Osteoblast (primary cell): Measurements from ENCODE around the gene PARVG. TPM values are rescaled to one million over a fixed set of nuclear protein-coding genes. Genes with fewer than 3 reads are reported as not detected.

Experiments used
- DNase-seq: peaks from one replicate; pipeline ENCODE4 v3.0.0; 2011; ENCODE audit warnings: low spot score, mixed read lengths; ENCODE audit not compliant: insufficient read length; ENCODE audit errors: missing footprints
- H2AFZ ChIP-seq: 2 replicates; pipeline ENCODE4 v1.6.0; 2011; ENCODE audit warnings: mild to moderate bottlenecking, low read length
- H3K27ac ChIP-seq: 2 replicates; pipeline ENCODE4 v1.5.1; 2011; ENCODE audit warnings: mild to moderate bottlenecking, low read depth, low read length, moderate library complexity
- H3K27me3 ChIP-seq: 2 replicates; pipeline ENCODE4 v1.6.0; 2012; ENCODE audit warnings: mild to moderate bottlenecking, control low read depth, inconsistent platforms, low read length, moderate library complexity; ENCODE audit not compliant: insufficient read depth
- H3K36me3 ChIP-seq: 2 replicates; pipeline ENCODE4 v1.5.1; 2011; ENCODE audit warnings: mild to moderate bottlenecking, low read length, control low read depth, moderate library complexity; ENCODE audit not compliant: insufficient read depth
- H3K4me1 ChIP-seq: 2 replicates; pipeline ENCODE4 v1.5.1; 2011; ENCODE audit warnings: mild to moderate bottlenecking, low read length, control low read depth, moderate library complexity; ENCODE audit not compliant: insufficient read depth
- H3K4me2 ChIP-seq: 2 replicates; pipeline ENCODE4 v1.6.0; 2011; ENCODE audit warnings: mild to moderate bottlenecking, low read length; ENCODE audit not compliant: insufficient read depth
- H3K4me3 ChIP-seq: fragments of 200-600 bp; sonication (generic); 3 replicates; pipeline ENCODE4 v1.5.1; 2012; ENCODE audit warnings: mild to moderate bottlenecking, low read length, inconsistent platforms; ENCODE audit not compliant: insufficient read depth
- H3K79me2 ChIP-seq: 2 replicates; pipeline ENCODE4 v1.6.0; 2012; ENCODE audit warnings: mild to moderate bottlenecking, low read length, control low read depth, inconsistent platforms; ENCODE audit not compliant: insufficient read depth
- H3K9me3 ChIP-seq: 2 replicates; pipeline ENCODE4 v1.5.1; 2011; ENCODE audit warnings: low read depth, low read length, control low read depth
- H4K20me1 ChIP-seq: 2 replicates; pipeline ENCODE4 v1.6.0; 2012; ENCODE audit warnings: mild to moderate bottlenecking, low read length, control low read depth; ENCODE audit not compliant: insufficient read depth
- CTCF ChIP-seq: IDR thresholded peaks from 2 replicates; pipeline ENCODE4 v1.5.1; 2011; ENCODE audit warnings: mild to moderate bottlenecking, low read depth, low read length, moderate library complexity; ENCODE audit errors: extremely low read depth
- total RNA-seq: library from RNA; depleted of rRNA; stranded (reverse); fragments of >200 nt; gene quantifications from 2 replicates; pipeline ENCODE4 v1.2.3, GENCODE V29; 2012

The PARVG gene
- total RNA-seq, 1 donor: 1.1 TPM

GRCh38 chr22:44204739-44205515, 24.2 kb downstream of the PARVG start:
- no peaks in the 10 kb centered on the region for H4K20me1 ChIP-seq
- no peak overlapping the region for H2AFZ ChIP-seq
- H3K36me3 ChIP-seq: no peaks in the 10 kb centered on the region
- no peaks in the 10 kb centered on the region for H3K79me2 ChIP-seq
- H3K4me2 ChIP-seq: no peak overlapping the region
- peaks cover 15% of the 10 kb centered on the region for H3K4me1 ChIP-seq
- H3K4me3 ChIP-seq: no peak overlapping the region
- no peak overlapping the region for H3K27ac ChIP-seq
- H3K27me3 ChIP-seq: no peaks in the 10 kb centered on the region
- DNase-seq: peak; percentile 74
- no peak for TF ChIP-seq CTCF
- H3K9me3 ChIP-seq: no peaks in the 10 kb centered on the region

DNA sequence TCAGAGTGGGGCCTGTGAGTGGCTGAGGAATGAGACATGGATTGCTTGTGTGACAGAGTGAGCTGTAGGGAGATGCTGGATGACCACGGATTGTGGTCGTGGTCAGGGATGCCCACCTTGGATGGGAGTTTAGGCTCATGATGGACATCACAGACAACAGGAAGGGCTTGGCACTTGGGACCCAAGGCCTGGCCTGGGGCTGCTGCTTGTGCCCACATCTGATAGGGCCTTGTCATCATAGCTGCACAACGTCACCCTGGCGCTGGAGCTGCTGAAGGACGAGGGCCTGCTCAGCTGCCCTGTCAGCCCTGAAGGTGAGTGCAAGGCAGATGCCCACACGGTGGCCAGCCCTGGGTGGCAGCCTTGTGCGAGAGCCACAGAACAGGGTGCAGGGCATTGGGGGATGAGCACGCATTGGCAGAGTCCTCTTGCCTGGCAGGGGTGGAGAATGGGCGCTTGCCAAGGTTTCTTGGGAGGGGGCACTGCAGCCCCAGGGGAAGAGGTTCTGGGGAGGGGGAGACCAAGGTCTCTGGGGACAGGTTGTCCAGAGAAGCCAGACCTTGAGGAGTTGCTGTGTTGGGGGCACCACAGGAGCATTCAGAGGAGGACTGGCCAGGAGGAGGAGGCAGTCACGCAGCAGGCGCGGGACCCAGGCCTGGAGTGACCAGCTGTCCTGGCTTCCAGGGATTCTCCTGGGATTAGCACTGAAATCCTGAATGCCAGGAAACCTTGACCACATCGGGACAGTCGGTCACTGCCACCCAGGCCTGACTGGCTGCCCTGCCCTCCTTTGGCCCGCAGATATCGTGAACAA, 25.0 kb downstream of the PARVG start:
- no peak overlapping the region for H3K4me3 ChIP-seq
- H3K79me2 ChIP-seq: no peaks in the 10 kb centered on the region
- peaks cover 15% of the 10 kb centered on the region for H3K4me1 ChIP-seq
- no peaks in the 10 kb centered on the region for H3K27me3 ChIP-seq
- no peaks in the 10 kb centered on the region for H3K36me3 ChIP-seq
- no peaks in the 10 kb centered on the region for H4K20me1 ChIP-seq
- H3K27ac ChIP-seq: no peak overlapping the region
- H3K9me3 ChIP-seq: no peaks in the 10 kb centered on the region
- H3K4me2 ChIP-seq: no peak overlapping the region
- DNase-seq: peak; percentile 46
- H2AFZ ChIP-seq: no peak overlapping the region
- no peak for TF ChIP-seq CTCF

GRCh38 chr22:44206330-44206645, 25.6 kb downstream of the PARVG start:
- Histone ChIP-seq H3K27me3 (no peaks in the 10 kb centered on the region), H2AFZ (no peak overlapping the region), H4K20me1 (no peaks in the 10 kb centered on the region), H3K27ac (no peak overlapping the region), H3K4me1 (peaks cover 20% of the 10 kb centered on the region), H3K9me3 (no peaks in the 10 kb centered on the region), H3K79me2 (no peaks in the 10 kb centered on the region), H3K4me2 (no peak overlapping the region), H3K4me3 (no peak overlapping the region), H3K36me3 (no peaks in the 10 kb centered on the region)
- no peak for TF ChIP-seq CTCF
- peak; percentile 9 for DNase-seq

DNA sequence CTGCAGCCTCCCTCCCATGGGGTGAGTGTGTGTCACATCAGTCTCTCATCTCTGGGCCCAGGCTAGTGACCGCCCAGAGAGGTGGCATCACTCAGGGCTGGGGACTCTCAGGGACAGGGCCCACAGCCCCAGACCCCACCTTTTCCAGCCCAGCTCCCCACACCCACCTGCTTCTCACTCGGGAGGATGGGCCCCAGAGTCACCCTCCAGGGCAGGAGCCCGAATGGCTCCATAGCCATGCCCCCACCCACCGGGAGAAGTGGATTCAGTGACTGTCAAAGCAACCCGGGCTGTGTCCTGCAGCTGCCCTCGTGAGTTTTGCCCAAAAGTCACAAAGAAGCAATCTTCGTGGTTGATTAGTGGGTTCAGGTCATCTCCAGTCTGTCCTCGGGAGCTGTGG, 26.0 kb downstream of the PARVG start:
- Histone ChIP-seq H3K4me2 (no peak overlapping the region), H3K4me1 (peaks cover 23% of the 10 kb centered on the region), H4K20me1 (no peaks in the 10 kb centered on the region), H3K36me3 (no peaks in the 10 kb centered on the region), H3K79me2 (no peaks in the 10 kb centered on the region), H3K27ac (no peak overlapping the region), H3K9me3 (no peaks in the 10 kb centered on the region), H3K4me3 (no peak overlapping the region), H2AFZ (no peak overlapping the region), H3K27me3 (no peaks in the 10 kb centered on the region)
- no peak for TF ChIP-seq CTCF
- DNase-seq: peak; percentile 74
